ENCODE measurements around the gene EPHA2. TPM values are rescaled to one million over a fixed set of nuclear protein-coding genes. Genes with fewer than 3 reads are reported as not detected.

EPHA2 gene
- total and polyA plus RNA-seq, 2 donors (not counting 1 experiment from before 2014, with no cell fraction given): 9.8 to 24.6 TPM

GRCh38 chr1:16178596-16179497, 23.0 kb upstream of the EPHA2 start:
- Histone ChIP-seq H3K4me1 (ENCODE audit: control insufficient read depth, extremely low read depth, insufficient read depth, low read length) (peaks cover 56% of the 10 kb centered on the region), H3K27me3 (ENCODE audit: control insufficient read depth, insufficient read depth, low read length) (no peaks in the 10 kb centered on the region), H3K79me2 (ENCODE audit: control insufficient read depth, insufficient read depth, low read length) (no peaks in the 10 kb centered on the region), H2AFZ (ENCODE audit: low read length) (no peak overlapping the region), H4K20me1 (ENCODE audit: control insufficient read depth, extremely low read depth, insufficient read depth, low read length) (no peaks in the 10 kb centered on the region), H3K4me3 (replicated peaks in 1 of 4; ENCODE audit: control extremely low read depth in 1 of 4, insufficient read depth in 1 of 4, low read depth in 3 of 4, low read length in 4 of 4) (no peak overlapping the region), H3K36me3 (ENCODE audit: control insufficient read depth, insufficient read depth, low read length) (no peaks in the 10 kb centered on the region), H3K27ac (ENCODE audit: insufficient read depth, low read length) (no peak overlapping the region), H3K9me3 (ENCODE audit: control insufficient read depth, insufficient read depth, low read depth, low read length) (no peaks in the 10 kb centered on the region), H3K9ac (ENCODE audit: insufficient read depth, low read length) (no peak overlapping the region), H3K4me2 (ENCODE audit: extremely low read depth, insufficient read depth, low read length) (no peak overlapping the region)
- peak in 1 of 2 donors; percentile 28 for DNase-seq (ENCODE audit: low read depth in 2 of 2)
- TF ChIP-seq CTCF (conservative IDR thresholded peaks at IDR 0.05 in 1 of 2, IDR thresholded peaks at IDR 0.05 in 1 of 2; ENCODE audit: low read depth in 1 of 2, low read length in 2 of 2): no peak
- no peak for TF ChIP-seq EZH2 (IDR thresholded peaks at IDR 0.05; ENCODE audit: low read length, missing control alignments)

- Histone ChIP-seq H3K4me3 (replicated peaks in 1 of 4; ENCODE audit: control extremely low read depth in 1 of 4, insufficient read depth in 1 of 4, low read depth in 3 of 4, low read length in 4 of 4) (no peak overlapping the region), H3K27ac (ENCODE audit: insufficient read depth, low read length) (no peak overlapping the region), H2AFZ (ENCODE audit: low read length) (no peak overlapping the region), H3K79me2 (ENCODE audit: control insufficient read depth, insufficient read depth, low read length) (no peaks in the 10 kb centered on the region), H3K36me3 (ENCODE audit: control insufficient read depth, insufficient read depth, low read length) (no peaks in the 10 kb centered on the region), H3K9ac (ENCODE audit: insufficient read depth, low read length) (no peak overlapping the region), H3K9me3 (ENCODE audit: control insufficient read depth, insufficient read depth, low read depth, low read length) (no peaks in the 10 kb centered on the region), H3K4me1 (ENCODE audit: control insufficient read depth, extremely low read depth, insufficient read depth, low read length) (peaks cover 62% of the 10 kb centered on the region), H4K20me1 (ENCODE audit: control insufficient read depth, extremely low read depth, insufficient read depth, low read length) (no peaks in the 10 kb centered on the region), H3K4me2 (ENCODE audit: extremely low read depth, insufficient read depth, low read length) (no peak overlapping the region), H3K27me3 (ENCODE audit: control insufficient read depth, insufficient read depth, low read length) (no peaks in the 10 kb centered on the region)
- TF ChIP-seq CTCF (conservative IDR thresholded peaks at IDR 0.05 in 1 of 2, IDR thresholded peaks at IDR 0.05 in 1 of 2; ENCODE audit: low read depth in 1 of 2, low read length in 2 of 2) (no peak), EZH2 (IDR thresholded peaks at IDR 0.05; ENCODE audit: low read length, missing control alignments) (no peak)
- DNase-seq (ENCODE audit: low read depth in 2 of 2): no peak
Measured at GRCh38 chr1:16177306-16177705, 21.4 kb upstream of the EPHA2 start.

GRCh38 chr1:16176653-16177052, 20.8 kb upstream of the EPHA2 start:
- H3K9me3 ChIP-seq (ENCODE audit: control insufficient read depth, insufficient read depth, low read depth, low read length): no peaks in the 10 kb centered on the region
- peak overlapping the region; percentile 60 for H3K4me2 ChIP-seq (ENCODE audit: extremely low read depth, insufficient read depth, low read length)
- H3K4me3 ChIP-seq (replicated peaks in 1 of 4; ENCODE audit: control extremely low read depth in 1 of 4, insufficient read depth in 1 of 4, low read depth in 3 of 4, low read length in 4 of 4): no peak overlapping the region
- no peak for DNase-seq (ENCODE audit: low read depth in 2 of 2)
- H3K36me3 ChIP-seq (ENCODE audit: control insufficient read depth, insufficient read depth, low read length): no peaks in the 10 kb centered on the region
- H3K27ac ChIP-seq (ENCODE audit: insufficient read depth, low read length): peak overlapping the region; percentile 79
- H3K9ac ChIP-seq (ENCODE audit: insufficient read depth, low read length): no peak overlapping the region
- H3K4me1 ChIP-seq (ENCODE audit: control insufficient read depth, extremely low read depth, insufficient read depth, low read length): peaks cover 58% of the 10 kb centered on the region
- H3K27me3 ChIP-seq (ENCODE audit: control insufficient read depth, insufficient read depth, low read length): no peaks in the 10 kb centered on the region
- no peak for TF ChIP-seq EZH2 (IDR thresholded peaks at IDR 0.05; ENCODE audit: low read length, missing control alignments)
- no peak for TF ChIP-seq CTCF (conservative IDR thresholded peaks at IDR 0.05 in 1 of 2, IDR thresholded peaks at IDR 0.05 in 1 of 2; ENCODE audit: low read depth in 1 of 2, low read length in 2 of 2)
- no peaks in the 10 kb centered on the region for H3K79me2 ChIP-seq (ENCODE audit: control insufficient read depth, insufficient read depth, low read length)
- no peak overlapping the region for H2AFZ ChIP-seq (ENCODE audit: low read length)
- no peaks in the 10 kb centered on the region for H4K20me1 ChIP-seq (ENCODE audit: control insufficient read depth, extremely low read depth, insufficient read depth, low read length)

Data from fibroblast of lung (primary cell).